PC-3 (cell line): ENCODE measurements around the gene HOXB6. TPM values are rescaled to one million over a fixed set of nuclear protein-coding genes. Genes with fewer than 3 reads are reported as not detected.

Experiments
- ATAC-seq: fragments of 200-7000 bp; cut with Tn5 transposase; 2 replicates; pipeline ENCODE4 v1.9.1; 2020; ENCODE audit warnings: mild to moderate bottlenecking, moderate library complexity
- BruUV-seq: library from RNA; stranded (reverse); fragments of 400-500 nt; replicated peaks from 2 replicates; lab custom pipeline; 2021; lab: Mats Ljungman, UMichigan
- CTCF ChIA-PET: fragments of 300-600 bp; sonication (Branson Sonifier 250); formaldehyde crosslinking; loops from one replicate; lab custom pipeline; 2022; ENCODE audit warnings: antibody characterized with exemption; lab: Charles Lee
- POLR2A ChIA-PET: fragments of 300-600 bp; sonication (Branson Sonifier 250); formaldehyde crosslinking; loops from one replicate; lab custom pipeline; 2022; ENCODE audit warnings: antibody characterized with exemption; ENCODE audit not compliant: unreplicated experiment; lab: Charles Lee
- DNase-seq: peaks from one replicate; pipeline ENCODE4 v3.0.0-alpha.2; 2015
- H2AFZ ChIP-seq: fragments of 300-600 bp; sonication (generic); 2 replicates; pipeline ENCODE4 v1.6.0; 2016; ENCODE audit warnings: antibody characterized with exemption, low read length
- H3F3A ChIP-seq: fragments of 300-600 bp; sonication (generic); one replicate; pipeline ENCODE4 v1.6.0; 2017; ENCODE audit warnings: antibody characterized with exemption, low read length, control low read depth, mild to moderate bottlenecking; ENCODE audit not compliant: unreplicated experiment
- H3K27ac ChIP-seq: fragments of 300-600 bp; sonication (generic); 2 replicates; pipeline ENCODE4 v1.5.1; 2016; ENCODE audit warnings: mild to moderate bottlenecking, low read length
- H3K27me3 ChIP-seq: fragments of 300-600 bp; sonication (generic); 2 replicates; pipeline ENCODE4 v1.6.1; 2016; ENCODE audit warnings: low read length, mixed read lengths
- H3K36me3 ChIP-seq: fragments of 300-600 bp; sonication (generic); 2 replicates; pipeline ENCODE4 v1.6.1; 2016; ENCODE audit warnings: low read depth, mixed run types, low read length, mixed read lengths
- H3K4me1 ChIP-seq: fragments of 300-600 bp; sonication (generic); 2 replicates; pipeline ENCODE4 v1.5.1; 2016; ENCODE audit warnings: low read length; ENCODE audit not compliant: insufficient read depth
- H3K4me2 ChIP-seq: fragments of 300-600 bp; sonication (generic); 2 replicates; pipeline ENCODE4 v1.6.0; 2016; ENCODE audit warnings: low read length
- H3K4me3 ChIP-seq: fragments of 300-600 bp; sonication (generic); 2 replicates; pipeline ENCODE4 v1.5.1; 2016; ENCODE audit warnings: mild to moderate bottlenecking, low read length, mixed read lengths
- H3K79me2 ChIP-seq: fragments of 300-600 bp; sonication (generic); 2 replicates; pipeline ENCODE4 v1.6.1; 2017; ENCODE audit warnings: low read length, mixed read lengths
- H3K9ac ChIP-seq: fragments of 300-600 bp; sonication (generic); 2 replicates; pipeline ENCODE4 v1.6.0; 2016; ENCODE audit warnings: mild to moderate bottlenecking, low read length
- H3K9me2 ChIP-seq: fragments of 300-600 bp; sonication (generic); replicated peaks from 2 replicates; pipeline ENCODE4 v1.6.1; 2016; ENCODE audit warnings: mixed run types, low read length, mixed read lengths
- H3K9me3 ChIP-seq: fragments of 300-600 bp; sonication (generic); 2 replicates; pipeline ENCODE4 v1.6.1; 2016; ENCODE audit warnings: low read length, mixed read lengths
- H4K20me1 ChIP-seq: fragments of 300-600 bp; sonication (generic); 2 replicates; pipeline ENCODE4 v1.6.1; 2016; ENCODE audit warnings: low read length, mixed read lengths
- EZH2 ChIP-seq: fragments of 300-600 bp; sonication (generic); IDR thresholded peaks from one replicate; pipeline ENCODE4 v1.6.1; 2017; ENCODE audit warnings: antibody characterized with exemption, mild to moderate bottlenecking, low read length; ENCODE audit not compliant: unreplicated experiment
- EZH2phosphoT487 ChIP-seq: fragments of 300-600 bp; sonication (generic); IDR thresholded peaks from 2 replicates; pipeline ENCODE4 v1.6.1; 2018; ENCODE audit warnings: mild to moderate bottlenecking, antibody characterized with exemption, low read length, borderline replicate concordance
- intact Hi-C: fragments of 100-400 bp; cut with micrococcal nuclease; formaldehyde crosslinking; loops from 2 replicates; pipeline ENCODE4 v1.9.0; 2023
- total RNA-seq: library from RNA; depleted of rRNA; stranded (reverse); fragments of >200 nt; gene quantifications from 2 replicates; pipeline ENCODE4 v1.2.3, GENCODE V29; 2014
- TF ChIP-seq, protein P1 (sequence below): fragments of 300-600 bp; sonication (generic); conservative IDR thresholded peaks from 2 replicates; pipeline ENCODE4 v1.5.1; 2017; ENCODE audit warnings: antibody characterized with exemption, low read depth, mild to moderate bottlenecking, low read length

HOXB6 gene
- total RNA-seq, 1 experiment from 2014 or later = 9.5 TPM

DNA sequence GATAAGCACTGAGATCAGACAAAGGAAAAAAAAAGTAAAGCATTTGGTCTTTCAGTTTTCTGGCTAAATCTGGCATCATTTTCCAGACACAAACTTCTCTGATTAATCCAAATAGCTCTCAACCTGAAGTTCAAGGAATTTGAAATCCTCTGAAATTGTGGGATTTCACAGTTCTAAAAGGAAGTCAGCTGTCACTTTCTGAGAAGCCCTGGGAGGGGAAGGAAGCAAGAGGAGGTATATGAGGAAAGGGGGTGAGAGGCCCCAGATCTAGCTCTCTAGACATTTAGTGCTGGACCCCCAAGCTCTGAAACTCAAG is 38.9 kb upstream of the HOXB6 start:
- Histone ChIP-seq H3K9me3 (no peaks in the 10 kb centered on the region), H2AFZ (no peak overlapping the region), H3K27ac (no peak overlapping the region), H3K9ac (no peak overlapping the region), H3K4me2 (no peak overlapping the region), H3K4me1 (no peaks in the 10 kb centered on the region), H3F3A (no peaks in the 10 kb centered on the region), H3K27me3 (no peaks in the 10 kb centered on the region), H3K9me2 (no peaks in the 10 kb centered on the region), H3K4me3 (no peak overlapping the region), H3K79me2 (no peaks in the 10 kb centered on the region), H3K36me3 (no peaks in the 10 kb centered on the region), H4K20me1 (no peaks in the 10 kb centered on the region)
- POLR2A ChIA-PET = no interaction called here
- TF ChIP-seq, protein P1, sequence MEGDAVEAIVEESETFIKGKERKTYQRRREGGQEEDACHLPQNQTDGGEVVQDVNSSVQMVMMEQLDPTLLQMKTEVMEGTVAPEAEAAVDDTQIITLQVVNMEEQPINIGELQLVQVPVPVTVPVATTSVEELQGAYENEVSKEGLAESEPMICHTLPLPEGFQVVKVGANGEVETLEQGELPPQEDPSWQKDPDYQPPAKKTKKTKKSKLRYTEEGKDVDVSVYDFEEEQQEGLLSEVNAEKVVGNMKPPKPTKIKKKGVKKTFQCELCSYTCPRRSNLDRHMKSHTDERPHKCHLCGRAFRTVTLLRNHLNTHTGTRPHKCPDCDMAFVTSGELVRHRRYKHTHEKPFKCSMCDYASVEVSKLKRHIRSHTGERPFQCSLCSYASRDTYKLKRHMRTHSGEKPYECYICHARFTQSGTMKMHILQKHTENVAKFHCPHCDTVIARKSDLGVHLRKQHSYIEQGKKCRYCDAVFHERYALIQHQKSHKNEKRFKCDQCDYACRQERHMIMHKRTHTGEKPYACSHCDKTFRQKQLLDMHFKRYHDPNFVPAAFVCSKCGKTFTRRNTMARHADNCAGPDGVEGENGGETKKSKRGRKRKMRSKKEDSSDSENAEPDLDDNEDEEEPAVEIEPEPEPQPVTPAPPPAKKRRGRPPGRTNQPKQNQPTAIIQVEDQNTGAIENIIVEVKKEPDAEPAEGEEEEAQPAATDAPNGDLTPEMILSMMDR = no peak
- no peak for TF ChIP-seq EZH2
- no peak for TF ChIP-seq EZH2phosphoT487
- intact Hi-C loops = no loop called here
- BruUV-seq = no TSS peak
- no peak for ATAC-seq
- no peak for DNase-seq
- CTCF ChIA-PET = no interaction called here

DNA sequence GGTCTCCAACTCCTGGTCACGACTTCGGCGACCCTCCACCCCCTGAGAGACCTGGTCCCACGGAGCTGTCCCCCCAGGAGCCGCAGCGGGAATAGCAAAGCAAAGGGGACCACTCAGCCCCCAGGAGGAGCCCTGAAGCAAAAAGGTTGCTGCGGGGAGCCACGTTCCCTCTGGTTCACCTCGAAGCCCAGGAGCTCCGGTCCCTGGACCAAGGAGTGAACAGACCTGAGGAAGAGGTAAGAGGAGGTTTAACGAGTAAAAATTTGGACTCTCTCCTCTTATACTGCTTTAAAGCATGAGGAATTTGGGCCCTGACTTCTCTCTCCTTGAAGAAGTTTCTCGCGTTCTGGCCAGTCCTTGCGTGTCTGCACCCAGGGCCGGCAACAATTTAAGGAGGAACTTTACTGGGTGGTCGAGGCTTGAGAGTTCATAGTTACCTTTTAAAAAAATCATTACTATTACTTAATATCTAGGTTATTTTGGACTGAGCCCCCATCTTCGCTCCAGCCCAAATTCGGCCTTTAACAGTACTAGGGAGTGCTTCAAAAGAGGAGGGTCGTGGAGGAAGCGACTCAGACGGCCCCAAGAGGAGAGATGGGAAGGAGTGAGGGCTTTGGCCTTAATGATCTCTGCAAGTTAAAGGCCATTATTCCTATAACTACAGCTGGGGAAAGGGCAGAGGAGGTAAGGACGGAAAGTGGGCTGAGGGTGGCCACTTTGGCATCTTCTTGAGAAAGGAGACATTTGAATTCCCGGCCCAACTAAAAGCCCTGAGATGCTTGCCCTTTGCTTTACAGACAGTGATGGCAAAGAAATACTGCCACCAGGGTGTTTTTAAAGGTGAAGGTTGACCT is 38.3 kb upstream of the HOXB6 start:
- TF ChIP-seq EZH2phosphoT487 (no peak), EZH2 (no peak)
- TF ChIP-seq, protein P1 = no peak
- H2AFZ ChIP-seq = no peak overlapping the region
- H3K4me3 ChIP-seq = no peak overlapping the region
- no peaks in the 10 kb centered on the region for H3K9me2 ChIP-seq
- no peaks in the 10 kb centered on the region for H4K20me1 ChIP-seq
- intact Hi-C loops = no loop called here
- no peak overlapping the region for H3K9ac ChIP-seq
- H3K27me3 ChIP-seq = no peaks in the 10 kb centered on the region
- BruUV-seq = no TSS peak
- H3K9me3 ChIP-seq = no peaks in the 10 kb centered on the region
- no peaks in the 10 kb centered on the region for H3K36me3 ChIP-seq
- ChIA-PET CTCF (no interaction called here), POLR2A (no interaction called here)
- H3K27ac ChIP-seq = no peak overlapping the region
- H3K4me1 ChIP-seq = no peaks in the 10 kb centered on the region
- no peak overlapping the region for H3K4me2 ChIP-seq
- H3F3A ChIP-seq = no peaks in the 10 kb centered on the region
- ATAC-seq (no peak), DNase-seq (no peak)
- H3K79me2 ChIP-seq = no peaks in the 10 kb centered on the region
